ENCODE data around the gene RGS19. TPM values are rescaled to one million over a fixed set of nuclear protein-coding genes. Genes with fewer than 3 reads are reported as not detected.
"Not testable (repeated sequence)": the region's sequence is repeated elsewhere in the genome, so short reads cannot be mapped to it uniquely, and the experiment has no call there.

The RGS19 gene
- total RNA-seq (2014; rRNA removed; shearing (Covaris generic)), result 18.5 and 19.8 TPM in 2 replicates

DNA sequence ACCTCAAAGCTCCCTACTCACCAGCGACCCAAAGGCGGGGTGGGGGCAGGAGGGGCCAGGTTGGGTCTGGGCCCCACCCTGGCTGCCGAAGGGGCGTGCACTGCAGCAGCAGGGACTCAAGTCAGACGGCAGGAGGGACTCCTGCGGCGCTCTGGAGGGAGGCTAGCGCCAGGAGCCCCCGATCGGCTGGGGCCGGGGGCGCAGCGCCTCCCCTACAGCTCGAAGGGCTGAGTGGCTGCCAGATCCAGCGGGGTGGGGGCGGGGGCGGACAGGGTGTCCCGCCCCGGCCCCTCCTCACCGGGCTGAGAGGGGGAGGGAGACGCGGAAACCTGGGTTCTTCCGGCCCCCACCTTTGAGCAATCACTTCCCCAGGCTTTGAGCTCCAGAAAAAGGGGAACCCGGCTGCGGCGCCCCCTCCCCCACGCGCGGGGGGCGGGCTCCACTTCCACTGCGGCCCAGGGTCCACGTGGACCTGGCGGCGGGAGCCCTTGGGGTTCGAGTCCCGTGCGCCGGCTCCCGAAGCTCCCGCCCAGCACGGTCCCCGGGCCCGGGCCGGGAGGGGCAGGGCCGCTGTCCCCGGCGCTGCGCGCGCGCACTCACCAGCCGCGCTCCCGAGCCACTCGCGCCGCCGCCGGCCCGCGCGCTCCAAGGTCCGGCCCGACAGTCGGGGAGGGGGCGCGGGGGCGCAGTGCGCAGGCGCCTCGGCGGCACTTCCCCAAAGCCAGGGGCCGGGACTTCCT lies at the start of gene RGS19:
TSS of gene RGS19 (minus strand) at position 246 of the 740 bp plus-strand sequence. CDS start 2,632 bp downstream, outside the sequence.
- peak; percentile 52 for DNase-seq (ENCODE audit: low spot score)

DNA sequence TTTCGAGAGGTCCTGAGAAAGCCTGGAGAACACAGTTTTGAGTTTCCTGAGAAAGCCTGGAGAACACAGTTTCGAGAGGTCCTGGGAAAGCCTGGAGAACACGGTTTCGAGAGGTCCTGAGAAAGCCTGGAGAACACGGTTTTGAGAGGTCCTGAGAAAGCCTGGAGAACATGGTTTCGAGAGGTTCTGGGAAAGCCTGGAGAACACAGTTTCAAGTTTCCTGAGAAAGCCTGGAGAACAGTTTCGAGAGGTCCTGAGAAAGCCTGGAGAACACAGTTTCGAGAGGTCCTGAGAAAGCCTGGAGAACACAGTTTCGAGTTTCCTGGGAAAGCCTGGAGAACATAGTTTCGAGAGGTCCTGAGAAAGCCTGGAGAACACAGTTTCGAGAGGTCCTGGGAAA lies 44.2 kb upstream of the RGS19 start:
- not testable (repeated sequence) for DNase-seq (ENCODE audit: low spot score)

- DNase-seq (ENCODE audit: low spot score), result not testable (repeated sequence)
Observed at GRCh38 chr20:64122927-64123326, 43.6 kb upstream of the RGS19 start.

GRCh38 chr20:64121586-64121985 lies 42.3 kb upstream of the RGS19 start:
- no peak for DNase-seq (ENCODE audit: low spot score)

DNA sequence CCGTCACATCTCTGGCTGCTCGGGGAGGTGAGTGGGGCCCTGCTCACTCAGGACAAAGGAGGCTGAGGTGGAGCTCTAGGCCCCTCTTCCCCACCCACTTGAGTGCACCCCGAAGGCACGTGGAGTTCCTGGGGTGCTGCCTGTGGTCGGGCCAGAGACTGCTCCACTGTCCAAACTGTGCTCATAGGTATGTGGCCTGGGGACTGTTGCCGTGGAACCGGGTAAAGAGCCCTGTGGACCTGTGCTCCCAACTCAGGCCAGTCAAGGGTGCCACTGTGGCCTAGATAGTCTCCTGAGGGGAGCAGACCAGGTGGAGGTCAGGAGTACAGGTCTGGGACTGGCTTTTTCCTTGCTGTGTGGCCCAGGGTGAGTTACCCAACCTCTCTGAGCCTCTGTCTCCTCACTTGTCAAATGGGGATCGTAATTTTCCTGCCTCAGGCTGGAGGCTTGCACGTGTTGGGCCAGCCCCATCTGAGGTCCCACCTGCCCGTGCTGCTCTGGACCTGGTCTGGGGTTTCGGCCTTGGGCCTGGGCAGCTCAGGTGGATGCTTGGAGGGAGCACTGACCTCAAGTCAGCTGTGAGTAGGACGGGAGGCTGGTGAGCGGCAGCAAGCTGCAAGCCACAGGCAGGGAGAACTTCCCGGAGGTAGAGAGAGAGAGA lies 40.5 kb upstream of the RGS19 start:
- no peak for DNase-seq (ENCODE audit: low spot score)

GRCh38 chr20:64119301-64119680 lies 40.0 kb upstream of the RGS19 start:
- no peak for DNase-seq (ENCODE audit: low spot score)

- DNase-seq (ENCODE audit: low spot score), result not testable (repeated sequence)
Observed at GRCh38 chr20:64117432-64117777, 38.1 kb upstream of the RGS19 start.

DNA sequence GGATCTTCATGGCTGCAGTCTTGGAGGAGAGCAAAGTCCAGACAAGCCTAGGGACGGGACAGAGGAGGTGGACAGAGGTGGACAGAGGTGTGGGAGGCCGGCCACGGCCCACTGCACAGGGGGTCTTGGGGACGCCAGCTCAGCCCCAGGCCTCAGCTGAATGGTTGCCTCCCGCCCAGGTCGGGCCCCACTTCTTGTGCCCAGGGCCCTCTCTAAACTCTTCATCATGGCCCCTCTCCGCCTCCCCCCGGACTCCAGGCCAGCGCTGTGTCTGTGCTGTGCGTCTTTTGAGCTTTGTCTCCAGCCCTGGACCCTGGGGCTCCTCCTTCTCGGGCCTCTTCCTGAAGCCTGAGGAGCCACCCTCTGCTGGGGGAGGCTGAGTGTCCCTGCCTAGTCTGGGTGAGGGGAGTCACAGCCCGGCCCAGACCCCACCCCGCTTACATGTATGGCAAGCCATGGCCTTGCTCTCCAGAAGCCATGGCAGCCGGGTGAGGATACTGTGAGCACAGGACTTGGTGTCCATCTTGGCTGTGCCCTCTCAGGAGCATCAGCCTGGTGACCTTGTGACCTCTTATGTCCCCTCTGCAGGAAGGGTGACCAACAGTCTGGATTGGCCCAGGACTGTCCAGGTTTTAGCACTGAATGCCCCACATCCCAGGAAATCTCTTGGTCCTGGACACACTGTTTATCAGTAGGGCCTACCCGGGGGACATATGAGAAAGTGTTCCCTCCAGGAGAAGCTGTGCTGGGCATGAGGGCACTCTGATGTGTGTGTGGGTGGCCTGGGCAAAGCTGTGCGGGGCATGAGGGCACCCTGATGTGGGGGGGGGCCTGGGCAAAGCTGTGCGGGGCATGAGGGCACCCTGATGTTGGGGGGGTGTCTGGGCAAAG lies 37.5 kb upstream of the RGS19 start:
- no peak for DNase-seq (ENCODE audit: low spot score)

- DNase-seq (ENCODE audit: low spot score), result no peak
Observed at GRCh38 chr20:64116016-64116415, 36.7 kb upstream of the RGS19 start.

- no peak for DNase-seq (ENCODE audit: low spot score)
Observed at GRCh38 chr20:64115171-64115911, 36.0 kb upstream of the RGS19 start.

- no peak for DNase-seq (ENCODE audit: low spot score)
Observed at GRCh38 chr20:64114356-64114971, 35.1 kb upstream of the RGS19 start.

GRCh38 chr20:64113796-64114355 lies 34.6 kb upstream of the RGS19 start:
- DNase-seq (ENCODE audit: low spot score), result no peak

- DNase-seq (ENCODE audit: low spot score), result no peak
Observed at GRCh38 chr20:64113444-64113775, 34.1 kb upstream of the RGS19 start.

- no peak for DNase-seq (ENCODE audit: low spot score)
Observed at GRCh38 chr20:64112691-64113443, 33.5 kb upstream of the RGS19 start.

- DNase-seq (ENCODE audit: low spot score), result no peak
Observed at GRCh38 chr20:64111841-64112641, 32.7 kb upstream of the RGS19 start.

DNA sequence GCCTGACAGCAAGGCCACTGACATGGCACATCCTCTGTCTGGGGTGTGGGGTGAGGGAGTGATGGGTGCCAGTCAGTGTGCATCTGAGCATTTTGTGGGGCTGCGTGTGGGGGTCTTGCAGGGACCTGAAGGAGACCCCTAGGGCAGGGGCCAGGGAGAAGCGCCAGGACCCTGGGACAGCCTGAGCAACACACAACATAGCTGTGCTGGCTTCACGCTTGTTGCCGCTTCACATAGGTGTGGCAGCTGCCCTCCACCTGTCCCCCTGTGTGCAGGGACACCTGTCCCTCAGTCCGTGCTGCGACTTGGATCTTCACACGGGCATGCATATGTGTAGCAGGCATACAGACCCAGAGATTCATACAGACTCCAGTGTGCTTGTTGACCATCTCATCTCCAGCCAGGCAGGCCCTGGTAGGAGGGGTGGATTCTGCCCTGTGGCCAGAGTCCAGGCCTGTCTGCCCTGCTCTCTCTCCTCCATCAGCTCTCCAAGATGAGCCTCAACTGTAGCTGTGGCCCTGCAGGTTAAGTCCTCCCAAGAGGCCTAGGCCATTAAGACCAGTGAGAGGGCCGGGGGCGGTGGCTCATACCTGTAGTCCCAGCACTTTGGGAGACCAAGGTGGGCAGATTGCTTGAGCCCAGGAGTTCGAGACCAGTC lies 31.2 kb upstream of the RGS19 start:
- no peak for DNase-seq (ENCODE audit: low spot score)

DNA sequence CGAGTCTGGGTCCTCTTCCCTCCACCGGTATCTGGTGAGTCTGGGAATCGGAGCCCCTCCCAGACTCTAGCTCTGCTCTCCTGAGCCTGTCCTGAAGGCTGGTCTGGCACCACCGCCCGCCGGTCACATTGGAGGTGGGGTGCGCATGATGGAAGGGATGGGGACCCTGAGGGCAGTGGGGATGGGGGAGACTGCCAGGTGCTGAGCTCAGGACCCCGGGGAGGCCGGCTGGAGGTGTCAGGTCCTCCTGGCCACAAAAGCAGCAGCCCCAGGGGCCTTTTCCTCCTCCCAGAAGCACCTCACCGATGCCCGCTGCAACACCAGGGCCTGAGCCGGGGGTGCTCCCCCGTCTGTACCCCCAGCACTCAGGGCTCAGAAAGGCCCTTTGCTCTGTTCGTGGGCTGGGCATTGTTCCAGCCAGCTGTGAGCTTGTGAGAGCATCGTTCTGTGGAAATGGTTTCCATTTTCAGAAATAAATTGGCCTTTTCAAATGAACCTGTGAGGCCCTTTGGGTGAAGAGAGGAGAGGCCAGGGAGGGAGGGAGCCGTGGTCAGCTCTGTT lies 30.6 kb upstream of the RGS19 start:
- no peak for DNase-seq (ENCODE audit: low spot score)

Measured in H4 (cell line).